ENCODE data around the gene ZDHHC24. TPM values are rescaled to one million over a fixed set of nuclear protein-coding genes. Genes with fewer than 3 reads are reported as not detected.

ZDHHC24 gene
- total RNA-seq, 1 experiment from 2014 or later, result 19.4 TPM

DNA sequence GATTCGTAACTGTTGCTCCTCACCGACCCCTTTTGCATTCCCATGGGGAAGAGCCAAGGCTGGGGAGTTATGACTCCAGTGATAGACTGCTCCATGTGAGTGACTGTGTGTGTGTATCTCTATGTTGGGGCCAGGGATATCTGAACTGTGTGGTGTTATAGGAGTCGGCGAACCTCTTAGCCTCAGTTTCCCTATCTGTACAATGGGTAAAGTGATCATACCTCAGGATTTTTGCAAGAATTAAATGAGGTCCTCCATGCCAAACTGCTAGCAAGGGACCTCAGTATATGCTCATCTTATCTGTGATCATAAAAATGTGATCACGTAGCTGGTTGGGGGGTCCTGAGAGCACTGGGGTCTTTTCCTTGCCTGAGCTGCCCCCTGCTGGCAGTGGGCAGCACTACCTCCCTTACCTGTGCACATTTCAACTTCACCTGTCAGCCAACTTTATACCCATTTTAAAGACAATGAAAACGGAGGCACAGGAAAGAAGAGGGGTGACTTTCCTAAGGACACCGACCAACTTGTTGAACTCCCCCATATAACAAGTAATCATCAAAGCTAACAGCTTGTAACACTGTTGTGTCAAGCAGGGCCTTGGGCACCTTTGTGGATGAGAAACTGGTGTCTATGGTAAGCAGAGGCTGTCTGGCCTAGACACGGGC is 67.0 kb downstream of the ZDHHC24 start:
- peak in 1 of 2 experiments; percentile 33 for DNase-seq
- peaks cover 12% of the 10 kb centered on the region; the same call in 1 of the 2 replicates for H3F3A ChIP-seq (ENCODE audit: insufficient read depth, low read depth)
- TF ChIP-seq EZH2 (IDR thresholded peaks at IDR 0.05; ENCODE audit: low read depth), result no peak
- TF ChIP-seq, protein P1, sequence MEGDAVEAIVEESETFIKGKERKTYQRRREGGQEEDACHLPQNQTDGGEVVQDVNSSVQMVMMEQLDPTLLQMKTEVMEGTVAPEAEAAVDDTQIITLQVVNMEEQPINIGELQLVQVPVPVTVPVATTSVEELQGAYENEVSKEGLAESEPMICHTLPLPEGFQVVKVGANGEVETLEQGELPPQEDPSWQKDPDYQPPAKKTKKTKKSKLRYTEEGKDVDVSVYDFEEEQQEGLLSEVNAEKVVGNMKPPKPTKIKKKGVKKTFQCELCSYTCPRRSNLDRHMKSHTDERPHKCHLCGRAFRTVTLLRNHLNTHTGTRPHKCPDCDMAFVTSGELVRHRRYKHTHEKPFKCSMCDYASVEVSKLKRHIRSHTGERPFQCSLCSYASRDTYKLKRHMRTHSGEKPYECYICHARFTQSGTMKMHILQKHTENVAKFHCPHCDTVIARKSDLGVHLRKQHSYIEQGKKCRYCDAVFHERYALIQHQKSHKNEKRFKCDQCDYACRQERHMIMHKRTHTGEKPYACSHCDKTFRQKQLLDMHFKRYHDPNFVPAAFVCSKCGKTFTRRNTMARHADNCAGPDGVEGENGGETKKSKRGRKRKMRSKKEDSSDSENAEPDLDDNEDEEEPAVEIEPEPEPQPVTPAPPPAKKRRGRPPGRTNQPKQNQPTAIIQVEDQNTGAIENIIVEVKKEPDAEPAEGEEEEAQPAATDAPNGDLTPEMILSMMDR (conservative IDR thresholded peaks at IDR 0.05), result peak; percentile 99
- ChIA-PET POLR2A (ENCODE audit: unreplicated experiment) (interaction anchor here (0.6 to 0.7 kb wide), 2 partner anchors 17 to 74 kb away, joined by 4 to 5 read pairs; no protein-coding TSS in a partner anchor), CTCF (interaction anchor here (0.7 to 1.7 kb wide), 4 partner anchors 13 to 175 kb away, joined by 3 to 7 read pairs (median 4); no protein-coding TSS in a partner anchor)
- no peaks in the 10 kb centered on the region for H3K27me3 ChIP-seq (ENCODE audit: insufficient read depth, low read depth)
- H3K9me3 ChIP-seq (ENCODE audit: insufficient read depth, low read depth), result no peaks in the 10 kb centered on the region
- peaks cover 12% of the 10 kb centered on the region for H4K20me1 ChIP-seq (ENCODE audit: insufficient read depth)
- H3K4me1 ChIP-seq (replicated peaks; ENCODE audit: insufficient read depth), result peaks cover 7% of the 10 kb centered on the region
- intact Hi-C loops (cut with micrococcal nuclease; ENCODE audit: unreplicated experiment), result loop anchor here (1.0 kb wide), 1 partner anchor 71 kb away; no protein-coding TSS in a partner anchor
- BruUV-seq (replicated peaks), result no TSS peak
- H3K9me2 ChIP-seq (ENCODE audit: insufficient read depth), result no peaks in the 10 kb centered on the region
- peak overlapping the region; percentile 61 for H3K4me3 ChIP-seq
- 0 out of 2 replicates have a peak, but pooled peaks cover 7% of the 10 kb centered on the region for H3K36me3 ChIP-seq (ENCODE audit: low read depth)
- H3K27ac ChIP-seq, result peak overlapping the region; percentile 59; the same call in 1 of the 2 replicates
- H3K4me2 ChIP-seq, result peak overlapping the region; percentile 82
- peaks cover 22% of the 10 kb centered on the region for H3K79me2 ChIP-seq (ENCODE audit: low read depth)
- no peak overlapping the region; the same call in 1 of the 2 replicates for H2AFZ ChIP-seq

DNA sequence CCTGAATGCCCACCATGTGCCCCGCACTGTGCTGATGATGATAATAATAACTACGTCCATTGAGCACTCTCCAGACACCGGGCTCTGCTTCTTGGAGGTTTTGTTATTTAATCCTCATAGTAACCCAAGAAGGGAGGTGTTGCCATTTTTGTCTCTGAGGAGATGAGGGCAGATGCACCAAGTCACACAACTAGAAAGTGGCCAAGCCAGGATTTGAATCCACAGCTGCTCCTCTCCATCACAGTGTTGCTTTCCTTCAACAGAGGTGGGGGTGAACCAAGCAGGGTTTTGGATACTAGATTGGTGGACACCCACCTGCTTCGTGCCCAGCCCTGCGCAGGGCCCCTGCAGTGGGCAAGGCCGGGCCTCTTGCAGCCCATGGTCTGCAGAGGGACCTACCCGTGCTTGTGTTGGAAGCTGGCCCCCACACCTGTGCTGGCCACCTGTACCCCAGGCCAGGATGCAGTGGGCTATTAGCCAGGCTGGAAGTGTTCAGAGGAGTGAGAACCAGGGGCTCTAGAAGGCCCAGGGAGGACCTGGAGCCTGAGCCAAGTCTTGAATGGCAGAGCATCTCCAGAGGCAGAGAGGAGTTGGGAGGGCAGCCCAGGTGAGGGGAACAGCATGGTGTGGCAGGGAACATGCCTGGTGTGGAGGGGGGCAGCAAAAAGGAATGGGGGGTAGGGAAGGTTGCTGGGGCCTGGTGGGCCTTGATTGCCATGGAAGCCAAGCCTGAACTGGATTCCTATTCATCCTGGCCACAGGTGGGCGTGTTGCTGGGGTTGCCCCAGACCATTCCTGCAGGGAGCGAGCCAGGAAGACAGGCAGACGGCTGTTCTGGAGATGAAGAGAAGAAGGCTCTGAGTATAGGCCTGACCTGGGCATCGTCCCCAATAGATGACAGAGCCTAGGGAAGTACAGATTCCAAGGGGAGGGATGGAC is 68.3 kb downstream of the ZDHHC24 start:
- Histone ChIP-seq H3K4me3 (no peak overlapping the region), H3K9me2 (ENCODE audit: insufficient read depth) (no peaks in the 10 kb centered on the region), H3K4me1 (replicated peaks; ENCODE audit: insufficient read depth) (peaks cover 7% of the 10 kb centered on the region), H3F3A (ENCODE audit: insufficient read depth, low read depth) (peaks cover 12% of the 10 kb centered on the region; the same call in 1 of the 2 replicates), H3K79me2 (ENCODE audit: low read depth) (peaks cover 22% of the 10 kb centered on the region), H2AFZ (no peak overlapping the region), H3K9me3 (ENCODE audit: insufficient read depth, low read depth) (no peaks in the 10 kb centered on the region), H4K20me1 (ENCODE audit: insufficient read depth) (peaks cover 12% of the 10 kb centered on the region), H3K27ac (no peak overlapping the region), H3K27me3 (ENCODE audit: insufficient read depth, low read depth) (no peaks in the 10 kb centered on the region), H3K36me3 (ENCODE audit: low read depth) (no peaks in the 10 kb centered on the region), H3K4me2 (no peak overlapping the region)
- no TSS peak for BruUV-seq (replicated peaks)
- ChIA-PET CTCF (no interaction called here), POLR2A (ENCODE audit: unreplicated experiment) (no interaction called here)
- DNase-seq, result no peak
- intact Hi-C loops (cut with micrococcal nuclease; ENCODE audit: unreplicated experiment), result no loop called here
- TF ChIP-seq, protein P1 (conservative IDR thresholded peaks at IDR 0.05), result no peak
- no peak for TF ChIP-seq EZH2 (IDR thresholded peaks at IDR 0.05; ENCODE audit: low read depth)

DNA sequence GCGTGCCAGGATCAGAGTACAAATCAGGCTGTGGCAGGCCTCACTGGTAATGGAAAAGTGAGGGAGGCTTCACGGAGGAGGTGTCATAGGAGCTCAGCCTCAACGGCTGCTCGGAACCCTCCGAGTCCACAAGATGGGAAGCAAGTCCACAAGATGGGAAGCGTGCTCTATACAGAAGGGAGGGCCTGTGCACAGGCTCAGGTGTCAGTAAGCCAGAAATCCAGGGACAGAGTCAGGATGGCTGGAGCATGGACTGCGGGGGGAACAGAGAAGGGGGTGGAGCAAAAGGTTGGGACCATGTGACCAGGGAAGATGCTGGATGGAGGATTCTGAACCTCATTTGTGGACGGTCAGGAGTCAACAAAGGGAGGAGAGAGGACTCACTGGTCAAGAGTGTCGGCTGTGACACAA is 69.0 kb downstream of the ZDHHC24 start:
- H3K4me2 ChIP-seq, result no peak overlapping the region
- H4K20me1 ChIP-seq (ENCODE audit: insufficient read depth), result peaks cover 12% of the 10 kb centered on the region
- H3K9me3 ChIP-seq (ENCODE audit: insufficient read depth, low read depth), result no peaks in the 10 kb centered on the region
- peaks cover 12% of the 10 kb centered on the region; the same call in 1 of the 2 replicates for H3F3A ChIP-seq (ENCODE audit: insufficient read depth, low read depth)
- TF ChIP-seq EZH2 (IDR thresholded peaks at IDR 0.05; ENCODE audit: low read depth), result no peak
- TF ChIP-seq, protein P1 (conservative IDR thresholded peaks at IDR 0.05), result no peak
- no peak overlapping the region for H3K27ac ChIP-seq
- BruUV-seq (replicated peaks), result no TSS peak
- intact Hi-C loops (cut with micrococcal nuclease; ENCODE audit: unreplicated experiment), result no loop called here
- peaks cover 22% of the 10 kb centered on the region for H3K79me2 ChIP-seq (ENCODE audit: low read depth)
- ChIA-PET CTCF (no interaction called here), POLR2A (ENCODE audit: unreplicated experiment) (no interaction called here)
- no peak for DNase-seq
- no peaks in the 10 kb centered on the region for H3K9me2 ChIP-seq (ENCODE audit: insufficient read depth)
- H3K36me3 ChIP-seq (ENCODE audit: low read depth), result no peaks in the 10 kb centered on the region
- H3K27me3 ChIP-seq (ENCODE audit: insufficient read depth, low read depth), result no peaks in the 10 kb centered on the region
- H3K4me3 ChIP-seq, result no peak overlapping the region
- H2AFZ ChIP-seq, result no peak overlapping the region
- H3K4me1 ChIP-seq (replicated peaks; ENCODE audit: insufficient read depth), result peaks cover 7% of the 10 kb centered on the region
